Measurements from ENCODE around the gene FNDC3A. TPM values are rescaled to one million over a fixed set of nuclear protein-coding genes. Genes with fewer than 3 reads are reported as not detected.

The FNDC3A gene
- total and polyA plus RNA-seq, 9 of the 15 experiments (the other 6 are each of a cell fraction or from before 2014, with no cell fraction given): 4.1 to 22.0 (median 13.5) TPM

- Histone ChIP-seq H3K36me3 (ENCODE audit: control insufficient read depth, insufficient read depth, low read length) (peaks cover 34% of the 10 kb centered on the region; the same call in 1 of the 3 replicates), H3K27ac (ENCODE audit: extremely low read depth, low read depth, low read length) (no peak overlapping the region)
- CTCF ChIA-PET (ENCODE audit: low intra/inter-chr PET ratio): no interaction called here
These were observed 165.3 kb downstream of the FNDC3A start for GRCh38 chr13:49140910-49141611.

DNA sequence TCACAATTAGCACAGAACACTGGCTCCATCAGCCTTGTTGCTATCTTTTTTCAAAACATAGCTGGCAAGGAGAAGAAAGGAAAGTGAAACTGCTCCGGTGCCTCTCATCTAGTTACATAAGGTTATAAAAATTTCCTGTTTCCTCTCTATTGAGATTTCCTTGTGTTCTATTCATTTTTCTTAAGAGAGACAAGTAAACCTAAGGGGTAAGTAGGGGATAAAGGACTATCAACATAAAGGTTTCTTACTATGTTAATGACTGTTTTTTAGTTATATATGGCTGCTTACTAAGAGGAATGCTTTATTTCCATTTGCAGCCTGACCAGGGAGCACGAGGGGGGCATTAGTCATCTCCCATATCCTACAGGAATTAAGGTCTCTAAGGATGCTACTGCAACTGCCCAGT is 171.2 kb downstream of the FNDC3A start:
- CTCF ChIA-PET (ENCODE audit: low intra/inter-chr PET ratio): no interaction called here
- Histone ChIP-seq H3K36me3 (ENCODE audit: control insufficient read depth, insufficient read depth, low read length) (peaks cover 12% of the 10 kb centered on the region; the same call in 1 of the 3 replicates), H3K9ac (ENCODE audit: insufficient read depth in 1 of 2, low read depth in 2 of 2, low read length in 2 of 2) (no peak overlapping the region)

More at GRCh38 chr13:49140910-49141611, 165.3 kb downstream of the FNDC3A start:
- no peak for TF ChIP-seq SP1 (CRISPR knock-in tag; IDR thresholded peaks at IDR 0.05)
- TF ChIP-seq, protein P1, sequence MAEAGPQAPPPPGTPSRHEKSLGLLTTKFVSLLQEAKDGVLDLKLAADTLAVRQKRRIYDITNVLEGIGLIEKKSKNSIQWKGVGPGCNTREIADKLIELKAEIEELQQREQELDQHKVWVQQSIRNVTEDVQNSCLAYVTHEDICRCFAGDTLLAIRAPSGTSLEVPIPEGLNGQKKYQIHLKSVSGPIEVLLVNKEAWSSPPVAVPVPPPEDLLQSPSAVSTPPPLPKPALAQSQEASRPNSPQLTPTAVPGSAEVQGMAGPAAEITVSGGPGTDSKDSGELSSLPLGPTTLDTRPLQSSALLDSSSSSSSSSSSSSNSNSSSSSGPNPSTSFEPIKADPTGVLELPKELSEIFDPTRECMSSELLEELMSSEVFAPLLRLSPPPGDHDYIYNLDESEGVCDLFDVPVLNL (CRISPR knock-in tag; IDR thresholded peaks at IDR 0.05; ENCODE audit: low read depth): no peak
- Histone ChIP-seq H3K4me3 (no peak overlapping the region), H3K9ac (ENCODE audit: insufficient read depth in 1 of 2, low read depth in 2 of 2, low read length in 2 of 2) (no peak overlapping the region), H3K9me1 (ENCODE audit: control insufficient read depth, insufficient read depth, low read length) (no peaks in the 10 kb centered on the region), H3K4me2 (ENCODE audit: insufficient read depth, low read length) (no peak overlapping the region), H2AFZ (ENCODE audit: low read depth, low read length) (no peak overlapping the region), H3K79me2 (ENCODE audit: control insufficient read depth, insufficient read depth, low read length) (no peaks in the 10 kb centered on the region), H4K20me1 (replicated peaks; ENCODE audit: control insufficient read depth, insufficient read depth, low read length) (no peaks in the 10 kb centered on the region), H3K9me3 (replicated peaks; ENCODE audit: control insufficient read depth, insufficient read depth, low read depth, low read length) (no peaks in the 10 kb centered on the region), H3K4me1 (replicated peaks in 1 of 2; ENCODE audit: control insufficient read depth in 2 of 2, insufficient read depth in 2 of 2, low read length in 2 of 2) (no peaks in the 10 kb centered on the region), H3K27me3 (ENCODE audit: control insufficient read depth in 2 of 2, insufficient read depth in 2 of 2, low read length in 2 of 2) (no peaks in the 10 kb centered on the region)
- DNase-seq (ENCODE audit: extremely low read depth in 1 of 4, low spot score in 3 of 4) (no peak), FAIRE-seq (no peak), ATAC-seq (no peak)
- BruUV-seq (replicated peaks): no TSS peak
- POLR2A ChIA-PET: no interaction called here
- in situ Hi-C loops (cut with MboI) (no loop called here), intact Hi-C loops (cut with micrococcal nuclease) (no loop called here)

More for the DNA sequence above, 171.2 kb downstream of the FNDC3A start:
- no TSS peak for BruUV-seq (replicated peaks)
- Histone ChIP-seq H3K9me3 (replicated peaks; ENCODE audit: control insufficient read depth, insufficient read depth, low read depth, low read length) (no peaks in the 10 kb centered on the region), H3K27ac (ENCODE audit: extremely low read depth, low read depth, low read length) (no peak overlapping the region), H3K79me2 (ENCODE audit: control insufficient read depth, insufficient read depth, low read length) (no peaks in the 10 kb centered on the region), H2AFZ (ENCODE audit: low read depth, low read length) (no peak overlapping the region), H3K27me3 (ENCODE audit: control insufficient read depth in 2 of 2, insufficient read depth in 2 of 2, low read length in 2 of 2) (no peaks in the 10 kb centered on the region), H3K4me3 (no peak overlapping the region), H3K4me1 (replicated peaks in 1 of 2; ENCODE audit: control insufficient read depth in 2 of 2, insufficient read depth in 2 of 2, low read length in 2 of 2) (no peaks in the 10 kb centered on the region), H3K4me2 (ENCODE audit: insufficient read depth, low read length) (no peak overlapping the region), H3K9me1 (ENCODE audit: control insufficient read depth, insufficient read depth, low read length) (no peaks in the 10 kb centered on the region), H4K20me1 (replicated peaks; ENCODE audit: control insufficient read depth, insufficient read depth, low read length) (no peaks in the 10 kb centered on the region)
- in situ Hi-C loops (cut with MboI) (no loop called here), intact Hi-C loops (cut with micrococcal nuclease) (no loop called here)
- DNase-seq (ENCODE audit: extremely low read depth in 1 of 4, low spot score in 3 of 4) (no peak), ATAC-seq (no peak), FAIRE-seq (no peak)
- no peak for TF ChIP-seq CBFB (CRISPR knock-in tag; IDR thresholded peaks at IDR 0.05)
- POLR2A ChIA-PET: no interaction called here
- WGBS (ENCODE audit: insufficient coverage, low coverage, missing lambda C conversion rate): 95% methylated on average over 2 of the region's 2 CpGs
